Fibroblast of lung (primary cell): ENCODE data around the gene RASA4B. TPM values are rescaled to one million over a fixed set of nuclear protein-coding genes. Genes with fewer than 3 reads are reported as not detected.
"Not testable (repeated sequence)": the region's sequence is repeated elsewhere in the genome, so short reads cannot be mapped to it uniquely, and the experiment has no call there.

Experiments
- DNase-seq, 2 donors: peaks; one replicate each; pipeline versions ENCODE4 v3.0.0 to v3.0.0-alpha.2; 2010; ENCODE audit warnings: low read depth in 2 of 2
- H2AFZ ChIP-seq: 2 replicates; pipeline ENCODE4 v1.5.1; 2012; ENCODE audit warnings: low read length, control low read depth, inconsistent platforms
- H3K27ac ChIP-seq: 2 replicates; pipeline ENCODE4 v1.5.1; 2011; ENCODE audit warnings: low read length, control low read depth; ENCODE audit not compliant: insufficient read depth
- H3K27me3 ChIP-seq: 2 replicates; pipeline ENCODE4 v1.5.1; 2011; ENCODE audit warnings: mild to moderate bottlenecking, low read length; ENCODE audit not compliant: control insufficient read depth, insufficient read depth
- H3K36me3 ChIP-seq: 2 replicates; pipeline ENCODE4 v1.5.1; 2011; ENCODE audit warnings: low read length; ENCODE audit not compliant: control insufficient read depth, insufficient read depth
- H3K4me1 ChIP-seq: 2 replicates; pipeline ENCODE4 v1.5.1; 2011; ENCODE audit warnings: low read length; ENCODE audit not compliant: control insufficient read depth, insufficient read depth; ENCODE audit errors: extremely low read depth
- H3K4me2 ChIP-seq: 2 replicates; pipeline ENCODE4 v1.5.1; 2011; ENCODE audit warnings: low read length, control low read depth; ENCODE audit not compliant: insufficient read depth; ENCODE audit errors: extremely low read depth
- H3K4me3 ChIP-seq, 4 experiments: fragments of 200-600 bp in 1 of 4; sonication (generic) in 1 of 4; replicated peaks in 1 of 4; 2 replicates each; pipeline ENCODE4 v1.5.1; 2011 to 2016; ENCODE audit warnings: low read length in 4 of 4, low read depth in 3 of 4, mild to moderate bottlenecking in 3 of 4, control low read depth in 2 of 4, inconsistent platforms in 1 of 4, mixed read lengths in 1 of 4; ENCODE audit not compliant: insufficient read depth in 1 of 4; ENCODE audit errors: control extremely low read depth in 1 of 4
- H3K79me2 ChIP-seq: 2 replicates; pipeline ENCODE4 v1.5.1; 2012; ENCODE audit warnings: mild to moderate bottlenecking, low read length, inconsistent platforms; ENCODE audit not compliant: control insufficient read depth, insufficient read depth
- H3K9ac ChIP-seq: 2 replicates; pipeline ENCODE4 v1.5.1; 2011; ENCODE audit warnings: mild to moderate bottlenecking, low read length, control low read depth; ENCODE audit not compliant: insufficient read depth
- H3K9me3 ChIP-seq: 2 replicates; pipeline ENCODE4 v1.5.1; 2012; ENCODE audit warnings: low read depth, low read length; ENCODE audit not compliant: control insufficient read depth, insufficient read depth
- H4K20me1 ChIP-seq: 2 replicates; pipeline ENCODE4 v1.5.1; 2011; ENCODE audit warnings: low read length; ENCODE audit not compliant: control insufficient read depth, insufficient read depth; ENCODE audit errors: extremely low read depth
- polyA plus RNA-seq, 2 donors: library from polyadenylated mRNA; depleted of rRNA in 1 of 2; stranded (reverse) in 1 of 2; unstranded in 1 of 2; fragments of >200 nt; gene quantifications; 2 replicates each; pipeline ENCODE4 v1.2.1, GENCODE V29; 2011 to 2012; ENCODE audit warnings: missing spikeins in 1 of 2
- total RNA-seq: library from RNA; depleted of rRNA; stranded (reverse); fragments of >200 nt; gene quantifications from 2 replicates; pipeline ENCODE4 v1.2.1, GENCODE V29; 2014
- TF ChIP-seq, protein P1 (sequence below), 2 donors: IDR thresholded peaks in 1 of 2; conservative IDR thresholded peaks in 1 of 2; 1 replicate in 1 of 2; 2 replicates in 1 of 2; pipeline ENCODE4 v1.5.1; 2011 to 2012; ENCODE audit warnings: low read length in 2 of 2, control low read depth in 1 of 2, inconsistent platforms in 1 of 2, low read depth in 1 of 2, mild to moderate bottlenecking in 1 of 2

Gene RASA4B
- total and polyA plus RNA-seq, 2 donors (not counting 1 experiment from before 2014, with no cell fraction given), result 1.4 to 1.5 TPM

DNA sequence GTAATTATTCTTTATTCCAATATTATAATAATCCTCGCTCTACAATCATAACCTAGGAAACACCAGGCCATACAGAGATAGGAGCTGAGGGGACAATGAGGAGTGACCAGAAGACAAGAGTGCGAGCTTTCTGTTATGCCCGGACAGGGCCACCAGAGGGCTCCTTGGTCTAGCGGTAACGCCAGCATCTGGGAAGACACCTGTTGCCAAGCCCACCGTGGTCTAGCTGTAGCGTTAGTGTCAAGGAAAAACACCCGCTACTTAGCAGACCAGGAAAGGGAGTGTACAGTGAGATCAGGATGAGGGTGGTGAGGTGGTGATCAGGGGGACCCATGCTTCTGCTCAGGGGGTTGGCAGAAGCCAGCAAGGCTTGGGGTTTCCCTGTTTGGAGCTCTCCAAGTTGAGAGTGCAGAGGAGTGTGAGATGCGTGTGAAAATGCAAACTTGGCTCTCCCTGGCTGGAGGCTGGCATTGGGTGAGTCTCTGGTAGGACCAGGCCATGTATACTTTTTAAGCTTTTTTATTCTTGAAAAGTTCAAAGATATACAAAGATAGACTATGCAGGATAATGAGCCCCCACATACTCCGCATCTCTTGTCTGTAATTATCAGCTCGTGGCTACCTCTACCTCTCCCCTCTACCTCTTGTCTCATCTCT is 37.5 kb downstream of the RASA4B start:
- H3K79me2 ChIP-seq, DNase-seq, H3K27me3 ChIP-seq, H3K4me3 ChIP-seq, H2AFZ ChIP-seq, H3K4me1 ChIP-seq, H3K9ac ChIP-seq, H3K4me2 ChIP-seq, H3K27ac ChIP-seq, H3K9me3 ChIP-seq, H4K20me1 ChIP-seq, H3K36me3 ChIP-seq: not testable (repeated sequence)
- TF ChIP-seq, protein P1, sequence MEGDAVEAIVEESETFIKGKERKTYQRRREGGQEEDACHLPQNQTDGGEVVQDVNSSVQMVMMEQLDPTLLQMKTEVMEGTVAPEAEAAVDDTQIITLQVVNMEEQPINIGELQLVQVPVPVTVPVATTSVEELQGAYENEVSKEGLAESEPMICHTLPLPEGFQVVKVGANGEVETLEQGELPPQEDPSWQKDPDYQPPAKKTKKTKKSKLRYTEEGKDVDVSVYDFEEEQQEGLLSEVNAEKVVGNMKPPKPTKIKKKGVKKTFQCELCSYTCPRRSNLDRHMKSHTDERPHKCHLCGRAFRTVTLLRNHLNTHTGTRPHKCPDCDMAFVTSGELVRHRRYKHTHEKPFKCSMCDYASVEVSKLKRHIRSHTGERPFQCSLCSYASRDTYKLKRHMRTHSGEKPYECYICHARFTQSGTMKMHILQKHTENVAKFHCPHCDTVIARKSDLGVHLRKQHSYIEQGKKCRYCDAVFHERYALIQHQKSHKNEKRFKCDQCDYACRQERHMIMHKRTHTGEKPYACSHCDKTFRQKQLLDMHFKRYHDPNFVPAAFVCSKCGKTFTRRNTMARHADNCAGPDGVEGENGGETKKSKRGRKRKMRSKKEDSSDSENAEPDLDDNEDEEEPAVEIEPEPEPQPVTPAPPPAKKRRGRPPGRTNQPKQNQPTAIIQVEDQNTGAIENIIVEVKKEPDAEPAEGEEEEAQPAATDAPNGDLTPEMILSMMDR (conservative IDR thresholded peaks at IDR 0.05 in 1 of 2, IDR thresholded peaks at IDR 0.05 in 1 of 2; ENCODE audit: low read depth in 1 of 2, low read length in 2 of 2), result peak; percentile 11 to 32

DNA sequence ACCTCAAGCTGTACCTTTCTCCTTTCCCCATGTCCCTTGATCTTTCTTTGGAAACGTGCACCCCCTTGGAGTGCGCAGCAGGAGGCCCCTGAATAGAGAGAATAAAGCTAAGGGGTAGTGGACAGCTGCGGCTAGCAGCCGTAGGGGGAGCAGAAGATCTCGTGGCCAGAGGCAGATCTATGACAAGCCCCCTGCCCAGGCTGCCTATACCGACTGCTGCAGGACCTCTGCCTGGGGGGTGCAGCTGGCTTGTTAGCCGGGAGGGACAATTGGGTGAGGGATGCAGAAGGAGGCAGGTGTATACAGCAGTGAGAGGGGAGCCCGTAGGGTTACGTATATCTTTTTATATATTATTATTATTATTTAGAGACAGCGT is 38.4 kb downstream of the RASA4B start:
- H2AFZ ChIP-seq, DNase-seq, H3K36me3 ChIP-seq, H3K9ac ChIP-seq, H3K4me2 ChIP-seq, H3K4me1 ChIP-seq, H3K27ac ChIP-seq, H3K27me3 ChIP-seq, H3K79me2 ChIP-seq, H4K20me1 ChIP-seq, H3K9me3 ChIP-seq, H3K4me3 ChIP-seq: not testable (repeated sequence)

DNA sequence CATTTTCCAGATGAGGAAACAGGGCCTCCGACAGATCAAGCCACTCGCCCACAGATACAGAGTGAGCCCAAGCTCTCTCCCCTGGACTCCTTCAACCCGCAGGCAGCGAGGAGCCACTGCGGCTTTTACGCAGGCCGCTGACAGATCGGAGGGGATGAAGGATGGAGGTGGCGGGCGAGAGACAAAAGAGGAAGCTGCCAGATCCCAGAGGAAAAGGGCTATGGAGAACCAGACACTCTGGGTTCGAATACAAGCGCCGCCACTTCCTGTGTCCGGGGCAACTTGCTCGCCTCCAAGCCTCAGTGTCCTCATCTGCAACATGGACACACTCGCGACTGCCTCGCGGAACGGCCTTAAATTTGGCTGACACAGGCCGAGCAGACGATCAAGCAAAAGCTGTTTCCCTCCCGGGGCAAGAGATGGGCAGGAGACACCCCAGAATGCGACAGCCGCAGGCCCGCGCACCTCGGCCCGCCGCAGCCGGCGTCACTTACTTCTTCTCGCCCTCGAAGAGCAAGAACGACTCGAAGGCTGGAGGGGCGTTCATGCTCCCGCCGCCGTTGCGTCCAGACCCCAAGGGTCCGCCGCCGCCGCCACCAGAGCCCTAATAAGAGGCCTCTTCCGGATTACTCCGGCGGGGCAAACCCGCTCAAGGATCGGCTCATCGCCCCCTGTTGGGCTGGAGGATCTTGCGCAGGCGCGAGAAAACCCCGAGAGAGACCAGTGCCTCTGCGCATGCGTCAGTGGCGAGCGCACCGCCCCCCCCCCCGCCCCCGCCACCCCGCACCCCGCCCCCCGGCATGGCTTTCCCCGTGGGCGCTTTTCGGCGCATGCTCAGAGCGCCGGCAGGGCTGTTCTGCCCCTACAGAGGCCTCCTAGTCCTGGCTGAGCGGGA is 39.0 kb downstream of the RASA4B start, which contains the start of gene POLR2J:
Gene POLR2J, minus strand, starts transcription at position 609 of the 895 bp plus-strand sequence. Its CDS starts 62 bp downstream, at position 547.
- H3K27me3 ChIP-seq, H3K36me3 ChIP-seq, H3K9me3 ChIP-seq, H3K79me2 ChIP-seq, H2AFZ ChIP-seq, H3K4me2 ChIP-seq, H3K4me1 ChIP-seq, H3K27ac ChIP-seq, H4K20me1 ChIP-seq: not testable (repeated sequence)
- TF ChIP-seq, protein P1 (conservative IDR thresholded peaks at IDR 0.05 in 1 of 2, IDR thresholded peaks at IDR 0.05 in 1 of 2; ENCODE audit: low read depth in 1 of 2, low read length in 2 of 2), result peak; percentile 3 to 37
- DNase-seq, result peak; percentile 51 to 91
- Histone ChIP-seq H3K4me3 (peak within 1 kb of the TSS in 3 of 4 experiments; percentile 17 to 46 (median 28)), H3K9ac (peak within 1 kb of the TSS; percentile 16)

DNA sequence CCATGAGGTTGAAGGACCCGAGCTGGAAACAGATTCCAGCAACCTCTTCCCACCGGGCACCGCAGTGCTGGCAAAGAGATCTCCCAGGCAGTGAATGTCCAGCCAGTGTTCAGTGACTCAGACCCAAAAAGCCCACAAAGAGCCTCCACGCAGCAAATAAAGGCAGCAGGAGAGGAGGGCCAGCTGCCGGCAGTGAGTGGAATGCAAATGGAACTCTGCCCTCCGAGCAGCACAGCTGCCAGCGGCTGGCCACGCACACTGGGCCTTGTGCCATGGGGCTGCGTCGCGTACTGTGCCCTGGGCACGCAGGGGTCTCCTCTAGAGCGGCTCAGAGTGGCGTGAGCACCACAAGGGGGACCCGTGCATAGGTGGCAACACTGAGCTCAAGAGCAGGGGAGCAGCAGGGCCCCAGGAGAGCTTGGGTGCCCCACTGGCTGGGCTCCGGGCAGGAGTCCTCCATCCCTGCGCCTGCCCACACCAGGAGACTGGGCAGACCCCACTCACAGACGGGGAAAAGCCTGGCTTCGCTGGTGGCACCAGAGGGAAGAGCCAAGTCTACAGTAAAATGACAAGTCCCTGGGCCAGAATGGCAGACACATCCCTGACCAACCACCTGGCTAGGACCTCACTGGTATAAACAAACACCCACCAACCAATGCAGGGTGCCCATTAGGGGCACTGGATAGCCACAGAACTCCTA is 42.7 kb downstream of the RASA4B start:
- not testable (repeated sequence) for H3K9ac ChIP-seq, H3K27ac ChIP-seq, H3K4me2 ChIP-seq, H2AFZ ChIP-seq, H4K20me1 ChIP-seq, H3K4me3 ChIP-seq, H3K4me1 ChIP-seq, H3K27me3 ChIP-seq, H3K79me2 ChIP-seq, H3K9me3 ChIP-seq
- peak; percentile 32 to 57 for DNase-seq
- peaks cover 19% of the 10 kb centered on the region for H3K36me3 ChIP-seq

DNA sequence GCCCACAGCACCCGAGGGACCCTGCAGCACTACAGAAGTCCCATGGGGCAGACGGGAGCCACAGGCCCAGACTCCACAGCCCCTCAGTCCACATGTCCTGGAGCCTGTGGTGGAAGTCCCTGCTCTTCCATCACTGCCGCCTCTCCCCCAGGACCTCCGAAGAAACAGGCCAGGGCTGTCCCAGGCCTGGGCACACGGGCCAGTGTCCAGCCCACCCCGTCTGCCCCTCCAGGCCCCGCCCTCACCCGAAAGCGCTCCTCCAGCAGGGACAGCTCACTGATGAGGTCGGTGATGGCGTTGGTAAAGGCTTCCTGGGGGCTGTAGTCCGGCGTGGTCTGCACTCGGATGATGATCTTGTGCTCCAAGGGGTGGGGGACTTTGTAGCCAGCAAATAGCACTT is 43.5 kb downstream of the RASA4B start:
- H3K4me1 ChIP-seq, H3K27me3 ChIP-seq, H3K9ac ChIP-seq, H3K27ac ChIP-seq, H3K9me3 ChIP-seq, H3K4me3 ChIP-seq, H2AFZ ChIP-seq, DNase-seq, H4K20me1 ChIP-seq, H3K4me2 ChIP-seq, H3K79me2 ChIP-seq: not testable (repeated sequence)
- peaks cover 19% of the 10 kb centered on the region for H3K36me3 ChIP-seq
